A549 (cell line): ENCODE results near the gene IKZF5.

Experiments
- ATOH8 ChIP-seq: fragments of 250-450 bp; sonication (Bioruptor Pico); IDR thresholded peaks from 2 replicates; pipeline ENCODE4 v1.5.0; 2020; ENCODE audit warnings: low read depth, mild to moderate bottlenecking, moderate library complexity
- BCL3 ChIP-seq: fragments of >200 bp; sonication (Bioruptor Twin); formaldehyde crosslinking; IDR thresholded peaks from 3 replicates; pipeline ENCODE4 v1.6.1; 2016
- CTCF ChIP-seq: fragments of >200 bp; sonication (Bioruptor Twin); formaldehyde crosslinking; IDR thresholded peaks from 3 replicates; pipeline ENCODE4 v1.5.1; 2016
- EHF ChIP-seq: fragments of 250-450 bp; sonication (Bioruptor Pico); IDR thresholded peaks from 2 replicates; pipeline ENCODE4 v1.5.0; 2020; ENCODE audit warnings: mild to moderate bottlenecking
- MYC ChIP-seq: IDR thresholded peaks from 2 replicates; pipeline ENCODE4 v1.6.1; 2012; ENCODE audit warnings: mild to moderate bottlenecking, inconsistent platforms, low read length, improper control_type of control experiment, borderline replicate concordance
- POLR2AphosphoS2 ChIP-seq: conservative IDR thresholded peaks from 2 replicates; pipeline ENCODE4 v1.6.1; 2012; ENCODE audit warnings: low read length, improper control_type of control experiment, inconsistent platforms
- RFX5 ChIP-seq: fragments of 450-650 bp; IDR thresholded peaks from 2 replicates; pipeline ENCODE4 v1.7.1; 2014; ENCODE audit warnings: antibody characterized with exemption, mild to moderate bottlenecking, moderate library complexity
- TF ChIP-seq, protein P1 (sequence below): IDR thresholded peaks from 2 replicates; pipeline ENCODE4 v1.6.1; 2012

GRCh38 chr10:123043409-123043925 lies 34.9 kb upstream of the IKZF5 start:
- TF ChIP-seq EHF (CRISPR knock-in tag) = no peak
- TF ChIP-seq, protein P1, sequence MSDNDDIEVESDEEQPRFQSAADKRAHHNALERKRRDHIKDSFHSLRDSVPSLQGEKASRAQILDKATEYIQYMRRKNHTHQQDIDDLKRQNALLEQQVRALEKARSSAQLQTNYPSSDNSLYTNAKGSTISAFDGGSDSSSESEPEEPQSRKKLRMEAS = no peak
- peak; percentile 81 for TF ChIP-seq CTCF
- no peak for TF ChIP-seq BCL3
- no peak for TF ChIP-seq ATOH8 (CRISPR knock-in tag)
- TF ChIP-seq MYC = no peak
- no peak for TF ChIP-seq RFX5
- no peak for TF ChIP-seq POLR2AphosphoS2
